H1 (cell line): ENCODE data around the gene RER1. TPM values are rescaled to one million over a fixed set of nuclear protein-coding genes. Genes with fewer than 3 reads are reported as not detected.

Source experiments
- CTCF ChIA-PET: fragments of 300-600 bp; sonication (Branson Sonifier 250); formaldehyde crosslinking; loops from one replicate; lab custom pipeline; 2021; ENCODE audit not compliant: partially characterized antibody; lab: Charles Lee
- POLR2A ChIA-PET: fragments of 300-600 bp; sonication (Branson Sonifier 250); formaldehyde crosslinking; loops from one replicate; lab custom pipeline; 2021; ENCODE audit warnings: inconsistent platforms; ENCODE audit not compliant: partially characterized antibody; lab: Charles Lee
- DNase-seq, 2 experiments: peaks; one replicate each; pipeline versions ENCODE4 v3.0.0 to v3.0.0-alpha.2; 2010 to 2022; ENCODE audit warnings: low spot score in 2 of 2, low read depth in 1 of 2, mixed read lengths in 1 of 2
- FAIRE-seq: peaks from 2 replicates; lab custom pipeline; 2011; peaks lifted over from hg19 to GRCh38; lab: Jason Lieb, UNC
- H2AFZ ChIP-seq: 2 replicates; pipeline ENCODE4 v1.8.1; 2012; ENCODE audit warnings: low read length, inconsistent platforms
- H2AK5ac ChIP-seq: 2 replicates; pipeline ENCODE4 v1.6.1; 2013; ENCODE audit warnings: low read depth, low read length
- H2BK120ac ChIP-seq: replicated peaks from 2 replicates; pipeline ENCODE3; 2013; ENCODE audit warnings: low read depth, low read length, inconsistent platforms
- H2BK12ac ChIP-seq: 2 replicates; pipeline ENCODE4 v1.6.1; 2013; ENCODE audit warnings: low read depth, low read length
- H2BK15ac ChIP-seq: 2 replicates; pipeline ENCODE4 v1.6.1; 2013; ENCODE audit warnings: low read length
- H2BK20ac ChIP-seq: 2 replicates; pipeline ENCODE4 v1.6.1; 2013; ENCODE audit warnings: low read length
- H2BK5ac ChIP-seq: 2 replicates; pipeline ENCODE4 v1.6.1; 2013; ENCODE audit warnings: low read depth, low read length
- H3K14ac ChIP-seq: 2 replicates; pipeline ENCODE4 v1.6.1; 2013; ENCODE audit warnings: inconsistent platforms; ENCODE audit not compliant: insufficient read length
- H3K18ac ChIP-seq: 2 replicates; pipeline ENCODE4 v1.6.1; 2013; ENCODE audit warnings: low read length; ENCODE audit errors: extremely low read depth
- H3K23ac ChIP-seq: 2 replicates; pipeline ENCODE4 v1.6.1; 2013; ENCODE audit warnings: inconsistent platforms; ENCODE audit not compliant: insufficient read length
- H3K23me2 ChIP-seq: 2 replicates; pipeline ENCODE4 v1.6.1; 2013; ENCODE audit warnings: low read depth, low read length
- H3K27ac ChIP-seq: 2 replicates; pipeline ENCODE4 v1.6.1; 2011; ENCODE audit warnings: low read depth, low read length, inconsistent platforms
- H3K27me3 ChIP-seq, 4 experiments: replicated peaks in 1 of 4; 1 replicate in 1 of 4; 2 replicates in 3 of 4; pipeline versions ENCODE4 v1.6.1 to v1.8.1; 2011 to 2013; ENCODE audit warnings: low read length in 3 of 4, mild to moderate bottlenecking in 3 of 4, inconsistent platforms in 2 of 4, mixed read lengths in 2 of 4, moderate library complexity in 1 of 4; ENCODE audit not compliant: control insufficient read depth in 3 of 4, insufficient read depth in 3 of 4; ENCODE audit errors: extremely low read depth in 1 of 4
- H3K36me3 ChIP-seq, 4 experiments: 2 replicates each; pipeline versions ENCODE4 v1.6.1 to v1.8.1; 2011 to 2013; ENCODE audit warnings: mild to moderate bottlenecking in 4 of 4, low read length in 3 of 4, moderate library complexity in 2 of 4, control low read depth in 1 of 4, inconsistent platforms in 1 of 4; ENCODE audit not compliant: insufficient read depth in 4 of 4, control insufficient read depth in 2 of 4
- H3K4ac ChIP-seq: replicated peaks from 2 replicates; pipeline ENCODE3; 2013; ENCODE audit warnings: low read length, low read depth, mixed read lengths, inconsistent platforms; ENCODE audit not compliant: insufficient read length
- H3K4me1 ChIP-seq, 4 experiments: replicated peaks in 1 of 4; 1 replicate in 1 of 4; 2 replicates in 3 of 4; pipeline versions ENCODE4 v1.6.1 to v1.8.1; 2011 to 2013; ENCODE audit warnings: low read length in 3 of 4, inconsistent platforms in 2 of 4, mixed read lengths in 1 of 4; ENCODE audit not compliant: insufficient read depth in 4 of 4, control insufficient read depth in 3 of 4
- H3K4me2 ChIP-seq, 2 experiments: 2 replicates each; pipeline versions ENCODE4 v1.6.1 to v1.8.1; 2011 to 2013; ENCODE audit warnings: low read depth in 2 of 2, low read length in 2 of 2, control low read depth in 1 of 2, inconsistent platforms in 1 of 2, mild to moderate bottlenecking in 1 of 2; ENCODE audit not compliant: insufficient read depth in 1 of 2
- H3K4me3 ChIP-seq, 4 experiments: fragments of 200-600, 300-600 bp in 1 of 4; sonication (generic), shearing (Covaris generic), sonication (Bioruptor Twin) in 1 of 4; 2 replicates each; pipeline versions ENCODE4 v1.5.1 to v1.8.1; 2011 to 2016; ENCODE audit warnings: low read length in 4 of 4, low read depth in 3 of 4, control low read depth in 2 of 4, inconsistent platforms in 2 of 4, mild to moderate bottlenecking in 2 of 4, mixed read lengths in 1 of 4, moderate library complexity in 1 of 4; ENCODE audit not compliant: insufficient read depth in 2 of 4; ENCODE audit errors: extremely low read depth in 1 of 4
- H3K56ac ChIP-seq: replicated peaks from 2 replicates; pipeline ENCODE3; 2013; ENCODE audit warnings: low read depth, mild to moderate bottlenecking, mixed read lengths, low read length, inconsistent platforms; ENCODE audit not compliant: insufficient read length
- H3K79me1 ChIP-seq: 2 replicates; pipeline ENCODE4 v1.6.1; 2013; ENCODE audit warnings: low read depth, low read length, control low read depth
- H3K79me2 ChIP-seq, 2 experiments: 2 replicates each; pipeline versions ENCODE4 v1.6.1 to v1.8.1; 2012 to 2013; ENCODE audit warnings: low read length in 2 of 2, mild to moderate bottlenecking in 2 of 2, inconsistent platforms in 1 of 2; ENCODE audit not compliant: insufficient read depth in 2 of 2, control insufficient read depth in 1 of 2
- H3K9ac ChIP-seq, 4 experiments: replicated peaks in 1 of 4; 1 replicate in 1 of 4; 2 replicates in 3 of 4; pipeline versions ENCODE4 v1.6.1 to v1.8.1; 2011 to 2013; ENCODE audit warnings: low read depth in 3 of 4, low read length in 3 of 4, control low read depth in 2 of 4, mild to moderate bottlenecking in 2 of 4, moderate library complexity in 2 of 4, inconsistent platforms in 1 of 4; ENCODE audit errors: extremely low read depth in 1 of 4
- H3K9me3 ChIP-seq, 2 experiments: 2 replicates each; pipeline versions ENCODE4 v1.6.1 to v1.8.1; 2012 to 2013; ENCODE audit warnings: mild to moderate bottlenecking in 2 of 2, moderate library complexity in 2 of 2, control low read depth in 1 of 2, inconsistent platforms in 1 of 2, low read depth in 1 of 2, low read length in 1 of 2, mixed read lengths in 1 of 2; ENCODE audit not compliant: insufficient read depth in 2 of 2
- H4K20me1 ChIP-seq, 2 experiments: replicated peaks in 1 of 2; 2 replicates each; pipeline versions ENCODE3 to v1.8.1; 2011 to 2013; ENCODE audit warnings: inconsistent platforms in 2 of 2, low read length in 2 of 2, mild to moderate bottlenecking in 1 of 2; ENCODE audit not compliant: insufficient read depth in 2 of 2, control insufficient read depth in 1 of 2
- H4K5ac ChIP-seq: 2 replicates; pipeline ENCODE4 v1.6.1; 2013; ENCODE audit warnings: low read length, low read depth, mixed read lengths, inconsistent platforms; ENCODE audit not compliant: insufficient read length
- H4K8ac ChIP-seq: 2 replicates; pipeline ENCODE4 v1.8.0; 2013; ENCODE audit warnings: mild to moderate bottlenecking, moderate library complexity, low read length, inconsistent platforms; ENCODE audit not compliant: insufficient read depth; ENCODE audit errors: extremely low read depth
- H4K91ac ChIP-seq: replicated peaks from 2 replicates; pipeline ENCODE3; 2013; ENCODE audit warnings: low read length, mixed read lengths, inconsistent platforms; ENCODE audit not compliant: insufficient read length
- SIRT6 ChIP-seq: IDR thresholded peaks from one replicate; pipeline ENCODE4 v1.7.1; 2012; ENCODE audit warnings: low read length, inconsistent platforms
- WGBS, 2 experiments: shearing (Covaris generic) in 1 of 2; methylation state at CpG; one replicate each; pipeline versions ENCODE4 v1.1.6 to v1.1.7; 2013 to 2015; ENCODE audit warnings: low lambda C conversion rate in 2 of 2, mixed read lengths in 2 of 2, inconsistent platforms in 1 of 2, low coverage in 1 of 2, missing lambda C conversion rate in 1 of 2; ENCODE audit not compliant: insufficient replicate concordance in 2 of 2, insufficient coverage in 1 of 2, insufficient read length in 1 of 2; ENCODE audit errors: extremely low coverage in 1 of 2, missing lambda C conversion rate in 1 of 2; 5-methylcytosine and 5-hydroxymethylcytosine counted together
- polyA plus RNA-seq, 7 experiments: library from polyadenylated mRNA; depleted of rRNA in 3 of 7; stranded (reverse) in 5 of 7; unstranded in 2 of 7; fragments of >200 nt in 5 of 7; fragments of 200-250 nt in 2 of 7; gene quantifications; 1 replicate in 5 of 7; 2 replicates in 1 of 7; 4 replicates in 1 of 7; pipeline versions ENCODE4 v1.2.1 to v1.2.3, GENCODE V29; 2011 to 2013; ENCODE audit warnings: missing spikeins in 2 of 7, mixed read lengths in 2 of 7
- total RNA-seq: library from RNA; stranded (reverse); fragmentation: NEBNext Ultra II Directional; extraction: Animal tissue kit (Norgen Biotek cat#: 25700); gene quantifications from 2 replicates; pipeline ENCODE4 v1.2.1, GENCODE V29; 2021
- TF ChIP-seq, protein P1 (sequence below), 3 experiments: IDR thresholded peaks; 1 replicate in 2 of 3; 2 replicates in 1 of 3; pipeline versions ENCODE4 v1.5.1 to v1.6.1; 2011; ENCODE audit warnings: low read length in 3 of 3, mild to moderate bottlenecking in 3 of 3, inconsistent platforms in 2 of 3, low read depth in 1 of 3, moderate library complexity in 1 of 3; ENCODE audit not compliant: insufficient read depth in 1 of 3; ENCODE audit errors: control extremely low read depth in 1 of 3

Gene RER1
- total and polyA plus RNA-seq, 2 of the 8 experiments (the other 6 are each of a cell fraction or from before 2014, with no cell fraction given): 102 to 134 TPM

DNA sequence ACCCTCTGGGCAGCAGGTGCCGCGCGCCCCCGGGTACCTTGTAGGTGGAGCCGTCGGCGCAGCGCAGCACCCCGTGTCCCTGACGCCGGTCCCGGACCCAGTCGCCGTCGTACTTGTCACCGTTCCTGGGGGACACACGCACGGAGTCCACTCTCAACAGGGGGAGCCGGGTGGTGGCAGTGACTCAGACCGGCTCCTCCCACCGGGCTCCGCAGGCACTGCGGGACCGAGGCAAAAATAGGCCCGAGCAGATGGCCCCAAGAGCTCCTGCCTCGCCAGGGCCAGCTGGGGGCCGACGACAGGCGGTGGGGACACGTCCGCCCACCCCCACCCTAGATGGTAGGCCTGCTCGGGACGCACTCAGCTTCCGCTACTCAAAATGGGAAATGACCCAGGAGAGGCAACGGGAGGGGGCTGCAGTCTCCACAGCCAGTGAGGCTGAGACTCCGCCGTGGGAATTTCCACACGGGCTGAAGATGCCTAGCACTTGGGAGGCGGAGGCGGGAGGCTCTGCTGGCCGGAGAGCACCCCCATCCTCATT, 6.6 kb upstream of the RER1 start:
- no peaks in the 10 kb centered on the region for H3K27me3 ChIP-seq
- H2AFZ ChIP-seq: no peak overlapping the region
- CTCF ChIA-PET: interaction anchor here (0.8 to 5.5 kb wide), 6 partner anchors 9 to 225 kb away, joined by 3 to 154 read pairs (median 3); partner anchors contain the start of gene FAAP20

More for the DNA sequence above, 6.6 kb upstream of the RER1 start:
- H3K23ac ChIP-seq: no peak overlapping the region
- no peaks in the 10 kb centered on the region for H3K9me3 ChIP-seq
- H3K18ac ChIP-seq: no peak overlapping the region
- H3K4ac ChIP-seq: no peak overlapping the region
- peaks cover 0 to 2% of the 10 kb centered on the region in 2 experiments for H4K20me1 ChIP-seq
- peaks cover 0 to 2% (median under 1%) of the 10 kb centered on the region in 4 experiments; a peak in 3 of 7 replicates for H3K4me1 ChIP-seq
- no peak for DNase-seq
- H3K36me3 ChIP-seq: no peaks in the 10 kb centered on the region; a peak in 1 of 8 replicates
- no peak overlapping the region for H3K14ac ChIP-seq
- H4K5ac ChIP-seq: no peak overlapping the region
- H2BK20ac ChIP-seq: no peak overlapping the region
- H4K91ac ChIP-seq: no peak overlapping the region
- H3K79me2 ChIP-seq: no peaks in the 10 kb centered on the region
- 94% methylated on average over 33 of the region's 41 CpGs; no CpG with 5 or more reads in 1 of the 2 experiments for WGBS, 2 experiments
- no peak overlapping the region for H2BK12ac ChIP-seq
- no peak overlapping the region for H3K27ac ChIP-seq
- no peak overlapping the region for H2BK15ac ChIP-seq
- H2BK5ac ChIP-seq: no peak overlapping the region
- H4K8ac ChIP-seq: peak overlapping the region; percentile 41; the same call in 1 of the 2 replicates
- H2AK5ac ChIP-seq: 0 out of 2 replicates have a peak overlapping the region, but pooled peaks have one; percentile 49
- no peak overlapping the region for H3K56ac ChIP-seq
- TF ChIP-seq SIRT6: no peak
- TF ChIP-seq, protein P1, sequence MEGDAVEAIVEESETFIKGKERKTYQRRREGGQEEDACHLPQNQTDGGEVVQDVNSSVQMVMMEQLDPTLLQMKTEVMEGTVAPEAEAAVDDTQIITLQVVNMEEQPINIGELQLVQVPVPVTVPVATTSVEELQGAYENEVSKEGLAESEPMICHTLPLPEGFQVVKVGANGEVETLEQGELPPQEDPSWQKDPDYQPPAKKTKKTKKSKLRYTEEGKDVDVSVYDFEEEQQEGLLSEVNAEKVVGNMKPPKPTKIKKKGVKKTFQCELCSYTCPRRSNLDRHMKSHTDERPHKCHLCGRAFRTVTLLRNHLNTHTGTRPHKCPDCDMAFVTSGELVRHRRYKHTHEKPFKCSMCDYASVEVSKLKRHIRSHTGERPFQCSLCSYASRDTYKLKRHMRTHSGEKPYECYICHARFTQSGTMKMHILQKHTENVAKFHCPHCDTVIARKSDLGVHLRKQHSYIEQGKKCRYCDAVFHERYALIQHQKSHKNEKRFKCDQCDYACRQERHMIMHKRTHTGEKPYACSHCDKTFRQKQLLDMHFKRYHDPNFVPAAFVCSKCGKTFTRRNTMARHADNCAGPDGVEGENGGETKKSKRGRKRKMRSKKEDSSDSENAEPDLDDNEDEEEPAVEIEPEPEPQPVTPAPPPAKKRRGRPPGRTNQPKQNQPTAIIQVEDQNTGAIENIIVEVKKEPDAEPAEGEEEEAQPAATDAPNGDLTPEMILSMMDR (IDR thresholded peaks at IDR 0.05; ENCODE audit: control extremely low read depth in 1 of 3, insufficient read depth in 1 of 3, low read depth in 1 of 3, low read length in 3 of 3): 0 out of 4 replicates have a peak, but pooled peaks of 1 of the 3 experiments have one; percentile 5
- TF ChIP-seq, all 59 proteins: peak for 1
- H3K79me1 ChIP-seq: no peaks in the 10 kb centered on the region; the same call in 1 of the 2 replicates
- H3K4me2 ChIP-seq: no peak overlapping the region
- no peak for FAIRE-seq
- no peak overlapping the region for H3K9ac ChIP-seq
- H2BK120ac ChIP-seq: no peak overlapping the region
- no peaks in the 10 kb centered on the region for H3K23me2 ChIP-seq
- POLR2A ChIA-PET: interaction anchor here (1.0 to 1.1 kb wide), 4 partner anchors 12 to 144 kb away, joined by 3 read pairs; no protein-coding TSS in a partner anchor
- H3K4me3 ChIP-seq: no peak overlapping the region
